SK-N-MC (cell line): ENCODE measurements around the gene PLA2G4C.

Experiments
- EZH2 ChIP-seq: fragments of 200-600 bp; sonication (generic); IDR thresholded peaks from one replicate; pipeline ENCODE4 v1.6.1; 2017; ENCODE audit warnings: antibody characterized with exemption
- POLR2AphosphoS5 ChIP-seq: IDR thresholded peaks from 2 replicates; pipeline ENCODE4 v1.6.1; 2012; ENCODE audit warnings: mild to moderate bottlenecking, low read depth, low read length, borderline replicate concordance

DNA sequence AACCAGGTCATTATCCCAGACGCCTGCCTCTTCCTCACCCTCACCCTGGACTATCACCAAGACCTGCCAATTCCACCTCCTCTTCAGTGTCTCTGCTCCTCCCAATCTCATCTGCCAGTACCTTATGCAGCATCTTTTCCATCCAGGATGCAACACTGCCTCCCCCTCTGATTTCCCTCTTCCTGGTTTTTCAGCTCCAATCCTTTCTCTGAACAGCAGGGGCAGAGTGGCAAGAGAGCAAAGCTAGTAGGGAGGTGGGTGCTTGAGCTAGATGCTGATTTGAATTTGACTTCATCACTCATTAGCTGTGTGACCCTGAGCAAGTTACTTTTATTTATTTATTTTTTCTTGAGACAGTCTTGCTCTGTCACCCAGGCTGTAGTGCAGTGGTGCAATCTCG is 41.2 kb downstream of the PLA2G4C start:
- no peak for TF ChIP-seq POLR2AphosphoS5
- no peak for TF ChIP-seq EZH2
